CD14-positive monocyte (primary cell): ENCODE results near the gene MUC3A. TPM values are rescaled to one million over a fixed set of nuclear protein-coding genes. Genes with fewer than 3 reads are reported as not detected.
A peak's percentile ranks its signal among the peaks of the same experiment; 100 is the strongest.

Experiments used
- DNase-seq, 3 donors: peaks; one replicate each; pipeline ENCODE4 v3.0.0-alpha.2; 2011 to 2022
- H2AFZ ChIP-seq: 2 replicates; pipeline ENCODE4 v1.6.0; 2012; ENCODE audit warnings: mild to moderate bottlenecking, low read depth, low read length, inconsistent platforms; ENCODE audit not compliant: insufficient read depth, poor library complexity, severe bottlenecking
- H3K27ac ChIP-seq, 2 donors: 1 replicate in 1 of 2; 2 replicates in 1 of 2; pipeline ENCODE4 v1.5.1; 2012 to 2013; ENCODE audit warnings: low read length in 2 of 2, control low read depth in 1 of 2, inconsistent platforms in 1 of 2, low read depth in 1 of 2, mild to moderate bottlenecking in 1 of 2
- H3K27me3 ChIP-seq, 2 donors: one replicate each; pipeline versions ENCODE4 v1.6.0 to v1.6.1; 2011 to 2013; ENCODE audit warnings: low read length in 2 of 2; ENCODE audit not compliant: control insufficient read depth in 2 of 2, insufficient read depth in 2 of 2
- H3K36me3 ChIP-seq, 2 donors: replicated peaks in 1 of 2; 1 replicate in 1 of 2; 2 replicates in 1 of 2; pipeline versions ENCODE4 v1.5.1 to v1.6.1; 2012 to 2013; ENCODE audit warnings: low read length in 2 of 2, control low read depth in 1 of 2, inconsistent platforms in 1 of 2, mild to moderate bottlenecking in 1 of 2; ENCODE audit not compliant: insufficient read depth in 2 of 2, control insufficient read depth in 1 of 2
- H3K4me1 ChIP-seq, 2 donors: 1 replicate in 1 of 2; 2 replicates in 1 of 2; pipeline versions ENCODE4 v1.5.1 to v1.6.1; 2012 to 2013; ENCODE audit warnings: low read length in 2 of 2, control low read depth in 1 of 2, inconsistent platforms in 1 of 2, mild to moderate bottlenecking in 1 of 2, moderate library complexity in 1 of 2; ENCODE audit not compliant: insufficient read depth in 2 of 2, control insufficient read depth in 1 of 2
- H3K4me2 ChIP-seq: replicated peaks from 2 replicates; pipeline ENCODE3; 2012; ENCODE audit warnings: low read length, moderate library complexity, mild to moderate bottlenecking; ENCODE audit not compliant: poor library complexity, severe bottlenecking; ENCODE audit errors: extremely low read depth
- H3K4me3 ChIP-seq, 3 experiments: fragments of 200-600 bp in 1 of 3; sonication (generic) in 1 of 3; replicated peaks in 1 of 3; 1 replicate in 2 of 3; 2 replicates in 1 of 3; pipeline ENCODE4 v1.5.1; 2011 to 2013; ENCODE audit warnings: low read length in 3 of 3, mild to moderate bottlenecking in 3 of 3, control low read depth in 2 of 3, low read depth in 2 of 3, inconsistent platforms in 1 of 3, moderate library complexity in 1 of 3
- H3K79me2 ChIP-seq: 2 replicates; pipeline ENCODE4 v1.6.0; 2012; ENCODE audit warnings: mild to moderate bottlenecking, control low read depth, inconsistent platforms, low read length, moderate library complexity; ENCODE audit not compliant: insufficient read depth
- H3K9ac ChIP-seq: 2 replicates; pipeline ENCODE4 v1.6.0; 2017; ENCODE audit warnings: low read length, mild to moderate bottlenecking; ENCODE audit not compliant: insufficient read depth, poor library complexity, severe bottlenecking
- H3K9me3 ChIP-seq, 2 donors: replicated peaks in 1 of 2; 1 replicate in 1 of 2; 2 replicates in 1 of 2; pipeline versions ENCODE4 v1.5.1 to v1.6.1; 2012 to 2013; ENCODE audit warnings: low read length in 2 of 2, control low read depth in 1 of 2; ENCODE audit not compliant: control insufficient read depth in 1 of 2, insufficient read depth in 1 of 2
- H4K20me1 ChIP-seq: 2 replicates; pipeline ENCODE4 v1.6.0; 2012; ENCODE audit warnings: mild to moderate bottlenecking, low read length, control low read depth, moderate library complexity; ENCODE audit not compliant: insufficient read depth
- H3K27ac Mint-ChIP-seq, 7 donors: one replicate each; pipeline ENCODE4 v1.8.0; 2020; ENCODE audit warnings: mild to moderate bottlenecking in 7 of 7, mixed read lengths in 7 of 7, moderate library complexity in 6 of 7, inconsistent platforms in 2 of 7
- H3K27me3 Mint-ChIP-seq, 3 donors: one replicate each; pipeline ENCODE4 v1.8.0; 2021 to 2022; ENCODE audit warnings: low read depth in 3 of 3, mild to moderate bottlenecking in 3 of 3, mixed read lengths in 3 of 3, moderate library complexity in 3 of 3, inconsistent platforms in 1 of 3
- H3K36me3 Mint-ChIP-seq, 2 donors: one replicate each; pipeline ENCODE4 v1.8.0; 2020; ENCODE audit warnings: mixed read lengths in 2 of 2, inconsistent platforms in 1 of 2, mild to moderate bottlenecking in 1 of 2
- H3K4me1 Mint-ChIP-seq: one replicate; pipeline ENCODE4 v1.8.0; 2020; ENCODE audit warnings: mild to moderate bottlenecking, mixed read lengths
- H3K4me3 Mint-ChIP-seq, 2 donors: one replicate each; pipeline ENCODE4 v1.8.0; 2020; ENCODE audit warnings: mild to moderate bottlenecking in 2 of 2, mixed read lengths in 2 of 2, moderate library complexity in 1 of 2
- H3K9me3 Mint-ChIP-seq, 7 donors: one replicate each; pipeline ENCODE4 v1.8.0; 2020 to 2022; ENCODE audit warnings: mixed read lengths in 7 of 7, mild to moderate bottlenecking in 6 of 7, moderate library complexity in 6 of 7, inconsistent platforms in 2 of 7
- CTCF ChIP-seq: fragments of 200-600 bp; IDR thresholded peaks from one replicate; pipeline ENCODE4 v1.8.0; 2022; ENCODE audit warnings: antibody characterized with exemption, mild to moderate bottlenecking
- WGBS: methylation state at CpG from one replicate; pipeline ENCODE4 v1.1.5; 2013; ENCODE audit warnings: missing lambda C conversion rate; ENCODE audit not compliant: insufficient coverage; 5-methylcytosine and 5-hydroxymethylcytosine counted together
- intact Hi-C, 2 donors: fragments of 100-400 bp; cut with micrococcal nuclease; formaldehyde crosslinking; loops; one replicate each; pipeline versions ENCODE4 v1.15.0 to v1.15.1; 2023
- polyA plus RNA-seq, 3 donors: library from polyadenylated mRNA; depleted of rRNA in 1 of 3; unstranded in 2 of 3; stranded (reverse) in 1 of 3; fragments of 300-500 nt in 2 of 3; fragments of >200 nt in 1 of 3; fragmentation: Illumina TruSeq in 2 of 3; gene quantifications; 1 replicate in 2 of 3; 2 replicates in 1 of 3; pipeline ENCODE4 v1.2.3, GENCODE V29; 2012 to 2021

Gene MUC3A
- polyA plus RNA-seq, 3 donors: not detected

GRCh38 chr7:100952641-100953040 is 3.3 kb downstream of the MUC3A start:
- intact Hi-C loops: no loop called here

GRCh38 chr7:100957832-100958421 is 8.6 kb downstream of the MUC3A start:
- 71% methylated on average over 12 of the region's 12 CpGs for WGBS
- no peaks in the 10 kb centered on the region for H3K36me3 ChIP-seq
- no peak overlapping the region for H3K4me3 ChIP-seq
- DNase-seq: peak in 1 of 3 donors; percentile 26
- Mint-ChIP-seq H3K36me3 (no peaks in the 10 kb centered on the region), H3K27me3 (peaks cover 0 to 4% (median under 1%) of the 10 kb centered on the region in 3 donors), H3K9me3 (no peaks in the 10 kb centered on the region), H3K27ac (no peak overlapping the region), H3K4me3 (no peak overlapping the region), H3K4me1 (no peaks in the 10 kb centered on the region)
- no peaks in the 10 kb centered on the region for H3K79me2 ChIP-seq
- H3K27ac ChIP-seq: no peak overlapping the region
- H2AFZ ChIP-seq: no peak overlapping the region
- no peaks in the 10 kb centered on the region for H3K27me3 ChIP-seq
- H3K9ac ChIP-seq: no peak overlapping the region
- H4K20me1 ChIP-seq: no peaks in the 10 kb centered on the region
- no peak for TF ChIP-seq CTCF
- no peaks in the 10 kb centered on the region for H3K4me1 ChIP-seq
- H3K9me3 ChIP-seq: no peaks in the 10 kb centered on the region
- H3K4me2 ChIP-seq: no peak overlapping the region
- intact Hi-C loops: no loop called here

More at GRCh38 chr7:100952641-100953040, 3.3 kb downstream of the MUC3A start:
- H3K4me3 ChIP-seq: no peak overlapping the region
- no peak overlapping the region for H3K9ac ChIP-seq
- no peak for DNase-seq
- no peaks in the 10 kb centered on the region for H3K9me3 Mint-ChIP-seq
- no peaks in the 10 kb centered on the region for H3K4me1 Mint-ChIP-seq
- peaks cover 15 to 22% (median 15%) of the 10 kb centered on the region in 3 donors for H3K27me3 Mint-ChIP-seq
- no peaks in the 10 kb centered on the region for H4K20me1 ChIP-seq
- no peaks in the 10 kb centered on the region for H3K36me3 ChIP-seq
- peaks cover 0 to 26% of the 10 kb centered on the region in 2 donors for H3K27me3 ChIP-seq
- no peaks in the 10 kb centered on the region for H3K79me2 ChIP-seq
- no peak overlapping the region for H2AFZ ChIP-seq
- no peak overlapping the region for H3K27ac ChIP-seq
- H3K4me1 ChIP-seq: no peaks in the 10 kb centered on the region
- no peaks in the 10 kb centered on the region for H3K36me3 Mint-ChIP-seq
- no peak overlapping the region for H3K4me2 ChIP-seq
- WGBS: 43% methylated on average over 2 of the region's 2 CpGs
- TF ChIP-seq CTCF: no peak
- no peaks in the 10 kb centered on the region for H3K9me3 ChIP-seq
- H3K27ac Mint-ChIP-seq: no peak overlapping the region
- H3K4me3 Mint-ChIP-seq: no peak overlapping the region
